GM23338 (cell line): ENCODE results near the gene ZNF415. TPM values are rescaled to one million over a fixed set of nuclear protein-coding genes. Genes with fewer than 3 reads are reported as not detected.

ENCODE experiments used
- ATAC-seq: fragments of 200-7000 bp; cut with Tn5 transposase; 3 replicates; pipeline ENCODE4 v1.9.1; 2020
- DNase-seq: peaks from one replicate; pipeline ENCODE4 v3.0.0-alpha.2; 2015; ENCODE audit warnings: low spot score
- H2AFZ ChIP-seq: fragments of 200-600 bp; sonication (generic); 2 replicates; pipeline ENCODE4 v1.8.0; 2016; ENCODE audit warnings: antibody characterized with exemption, mild to moderate bottlenecking, moderate library complexity
- H3F3A ChIP-seq: fragments of 200-600 bp; sonication (generic); replicated peaks from 2 replicates; pipeline ENCODE4 v1.8.0; 2017; ENCODE audit warnings: antibody characterized with exemption, mixed run types, low read depth
- H3K27ac ChIP-seq: fragments of 200-600 bp; sonication (generic); 2 replicates; pipeline ENCODE4 v1.6.1; 2016; ENCODE audit warnings: low read depth
- H3K27me3 ChIP-seq: fragments of 200-600 bp; sonication (generic); 2 replicates; pipeline ENCODE4 v1.8.0; 2016; ENCODE audit warnings: mild to moderate bottlenecking, mixed run types, moderate library complexity; ENCODE audit not compliant: insufficient read depth
- H3K36me3 ChIP-seq: fragments of 200-600 bp; sonication (generic); 2 replicates; pipeline ENCODE4 v1.8.0; 2016; ENCODE audit warnings: mild to moderate bottlenecking; ENCODE audit not compliant: insufficient read depth
- H3K4me1 ChIP-seq: fragments of 200-600 bp; sonication (generic); 2 replicates; pipeline ENCODE4 v1.8.0; 2016; ENCODE audit warnings: mild to moderate bottlenecking, moderate library complexity; ENCODE audit not compliant: insufficient read depth
- H3K4me2 ChIP-seq: fragments of 200-600 bp; sonication (generic); 2 replicates; pipeline ENCODE4 v1.7.1; 2017; ENCODE audit warnings: mixed run types
- H3K4me3 ChIP-seq: fragments of 200-600 bp; sonication (generic); 2 replicates; pipeline ENCODE4 v1.6.1; 2016; ENCODE audit warnings: mixed run types
- H3K79me2 ChIP-seq: fragments of 200-600 bp; sonication (generic); replicated peaks from 2 replicates; pipeline ENCODE4 v1.8.0; 2017; ENCODE audit warnings: mild to moderate bottlenecking; ENCODE audit not compliant: insufficient read depth
- H3K9me2 ChIP-seq: fragments of 200-600 bp; sonication (generic); 2 replicates; pipeline ENCODE4 v1.8.0; 2017; ENCODE audit not compliant: insufficient read depth
- H4K20me1 ChIP-seq: fragments of 200-600 bp; sonication (generic); replicated peaks from 2 replicates; pipeline ENCODE4 v1.8.0; 2017; ENCODE audit warnings: mild to moderate bottlenecking; ENCODE audit not compliant: insufficient read depth
- H3K27ac Mint-ChIP-seq: 2 replicates; pipeline ENCODE4 v1.8.0; 2020; ENCODE audit warnings: inconsistent platforms, mild to moderate bottlenecking, moderate library complexity, mixed read lengths
- H3K27me3 Mint-ChIP-seq: 3 replicates; pipeline ENCODE4 v1.8.0; 2022; ENCODE audit warnings: low read depth, mild to moderate bottlenecking, moderate library complexity, mixed read lengths, inconsistent platforms; ENCODE audit not compliant: insufficient read depth, poor library complexity
- H3K36me3 Mint-ChIP-seq: 3 replicates; pipeline ENCODE4 v1.8.0; 2021; ENCODE audit warnings: low read depth, mild to moderate bottlenecking, inconsistent platforms, moderate library complexity, mixed read lengths
- H3K4me1 Mint-ChIP-seq: 3 replicates; pipeline ENCODE4 v1.8.0; 2020; ENCODE audit warnings: mild to moderate bottlenecking, inconsistent platforms, mixed read lengths
- H3K4me3 Mint-ChIP-seq: 3 replicates; pipeline ENCODE4 v1.8.0; 2021; ENCODE audit warnings: moderate library complexity, mild to moderate bottlenecking, inconsistent platforms, mixed read lengths
- H3K9me3 Mint-ChIP-seq: 3 replicates; pipeline ENCODE4 v1.8.0; 2020; ENCODE audit warnings: moderate library complexity, mild to moderate bottlenecking, inconsistent platforms, mixed read lengths
- EZH2phosphoT487 ChIP-seq: fragments of 200-600 bp; sonication (generic); IDR thresholded peaks from one replicate; pipeline ENCODE4 v1.8.1; 2018; ENCODE audit warnings: antibody characterized with exemption; ENCODE audit not compliant: unreplicated experiment
- JUNB ChIP-seq: IDR thresholded peaks from one replicate; pipeline ENCODE4 v1.6.1; 2016; ENCODE audit warnings: antibody characterized with exemption; ENCODE audit not compliant: unreplicated experiment
- NANOG ChIP-seq: IDR thresholded peaks from 2 replicates; pipeline ENCODE4 v1.6.1; 2016; ENCODE audit warnings: antibody characterized with exemption, borderline replicate concordance
- POLR2AphosphoS5 ChIP-seq: IDR thresholded peaks from 2 replicates; pipeline ENCODE4 v1.6.1; 2016; ENCODE audit warnings: antibody characterized with exemption, low read depth
- ZNF114 ChIP-seq: fragments of 250-450 bp; sonication (Bioruptor Pico); IDR thresholded peaks from 2 replicates; pipeline ENCODE4 v1.5.0; 2020; ENCODE audit warnings: mild to moderate bottlenecking, moderate library complexity
- ZNF331 ChIP-seq: fragments of 250-450 bp; sonication (Bioruptor Pico); IDR thresholded peaks from 2 replicates; pipeline ENCODE4 v1.5.0; 2020; ENCODE audit warnings: low read depth, mild to moderate bottlenecking, moderate library complexity
- polyA plus RNA-seq: library from polyadenylated mRNA; unstranded; fragments of >200 nt; fragmentation: Nextera tagmentation; extraction: Ambion mirVana; gene quantifications from 2 replicates; pipeline ENCODE4 v1.2.1, GENCODE V29; 2016
- total RNA-seq: library from RNA; depleted of rRNA; stranded (reverse); fragments of >200 nt; shearing (Covaris generic); gene quantifications from 2 replicates; pipeline ENCODE4 v1.2.3, GENCODE V29; 2014
- TF ChIP-seq, protein P1 (sequence below): fragments of 250-450 bp; sonication (Bioruptor Pico); IDR thresholded peaks from 2 replicates; pipeline ENCODE4 v1.5.0; 2020; ENCODE audit warnings: mild to moderate bottlenecking, moderate library complexity
- TF ChIP-seq, protein P2 (sequence below), 2 experiments: fragments of 200-600 bp in 1 of 2; sonication (generic) in 1 of 2; conservative IDR thresholded peaks; 2 replicates each; pipeline versions ENCODE4 v1.5.1 to v1.6.1; 2016 to 2017; ENCODE audit warnings: antibody characterized with exemption in 2 of 2, low read depth in 2 of 2, mild to moderate bottlenecking in 2 of 2, moderate library complexity in 1 of 2

Gene ZNF415
- total and polyA plus RNA-seq, 2 experiments from 2014 or later, result 9.2 to 9.3 TPM

DNA sequence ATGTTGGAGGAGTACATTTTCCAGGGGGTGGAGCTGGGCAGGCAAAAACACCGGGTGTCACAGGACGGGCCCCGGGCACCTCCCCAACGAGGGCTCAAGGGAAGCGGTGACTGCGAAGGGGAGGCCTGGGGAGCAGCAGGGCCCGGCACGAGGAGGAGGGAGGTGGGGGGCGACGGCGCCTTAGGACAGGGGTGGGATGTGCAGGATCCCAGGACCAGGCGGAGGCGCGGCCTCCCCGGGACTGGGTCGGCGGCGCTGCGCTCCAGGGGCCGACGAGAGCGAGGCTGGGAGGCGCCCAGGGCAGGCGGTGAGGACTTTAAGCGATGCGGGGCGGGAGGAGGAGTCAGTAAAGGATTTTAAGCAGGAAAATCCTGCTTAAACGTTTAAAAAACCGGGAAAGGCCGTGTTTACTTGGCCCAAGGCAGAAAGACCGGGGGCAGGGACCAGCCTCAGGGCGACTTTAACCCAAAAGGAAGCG, 29.9 kb downstream of the ZNF415 start:
- Histone ChIP-seq H3F3A (no peaks in the 10 kb centered on the region), H3K27ac (peak overlapping the region; percentile 93), H3K4me1 (peaks cover 13% of the 10 kb centered on the region), H3K9me2 (no peaks in the 10 kb centered on the region), H4K20me1 (peaks cover 15% of the 10 kb centered on the region), H3K79me2 (peaks cover 44% of the 10 kb centered on the region), H3K27me3 (no peaks in the 10 kb centered on the region), H3K4me3 (peak overlapping the region; percentile 97), H2AFZ (peak overlapping the region; percentile 92), H3K4me2 (peak overlapping the region; percentile 100), H3K36me3 (no peaks in the 10 kb centered on the region; the same call in 1 of the 2 replicates)
- Mint-ChIP-seq H3K36me3 (peaks cover 8% of the 10 kb centered on the region), H3K27ac (peak overlapping the region; percentile 94), H3K9me3 (no peaks in the 10 kb centered on the region; the same call in 2 of the 3 replicates), H3K27me3 (peaks cover 8% of the 10 kb centered on the region), H3K4me1 (peaks cover 18% of the 10 kb centered on the region), H3K4me3 (peak overlapping the region; percentile 85)
- ATAC-seq (peak; percentile 62), DNase-seq (peak; percentile 55)
- TF ChIP-seq, protein P1, sequence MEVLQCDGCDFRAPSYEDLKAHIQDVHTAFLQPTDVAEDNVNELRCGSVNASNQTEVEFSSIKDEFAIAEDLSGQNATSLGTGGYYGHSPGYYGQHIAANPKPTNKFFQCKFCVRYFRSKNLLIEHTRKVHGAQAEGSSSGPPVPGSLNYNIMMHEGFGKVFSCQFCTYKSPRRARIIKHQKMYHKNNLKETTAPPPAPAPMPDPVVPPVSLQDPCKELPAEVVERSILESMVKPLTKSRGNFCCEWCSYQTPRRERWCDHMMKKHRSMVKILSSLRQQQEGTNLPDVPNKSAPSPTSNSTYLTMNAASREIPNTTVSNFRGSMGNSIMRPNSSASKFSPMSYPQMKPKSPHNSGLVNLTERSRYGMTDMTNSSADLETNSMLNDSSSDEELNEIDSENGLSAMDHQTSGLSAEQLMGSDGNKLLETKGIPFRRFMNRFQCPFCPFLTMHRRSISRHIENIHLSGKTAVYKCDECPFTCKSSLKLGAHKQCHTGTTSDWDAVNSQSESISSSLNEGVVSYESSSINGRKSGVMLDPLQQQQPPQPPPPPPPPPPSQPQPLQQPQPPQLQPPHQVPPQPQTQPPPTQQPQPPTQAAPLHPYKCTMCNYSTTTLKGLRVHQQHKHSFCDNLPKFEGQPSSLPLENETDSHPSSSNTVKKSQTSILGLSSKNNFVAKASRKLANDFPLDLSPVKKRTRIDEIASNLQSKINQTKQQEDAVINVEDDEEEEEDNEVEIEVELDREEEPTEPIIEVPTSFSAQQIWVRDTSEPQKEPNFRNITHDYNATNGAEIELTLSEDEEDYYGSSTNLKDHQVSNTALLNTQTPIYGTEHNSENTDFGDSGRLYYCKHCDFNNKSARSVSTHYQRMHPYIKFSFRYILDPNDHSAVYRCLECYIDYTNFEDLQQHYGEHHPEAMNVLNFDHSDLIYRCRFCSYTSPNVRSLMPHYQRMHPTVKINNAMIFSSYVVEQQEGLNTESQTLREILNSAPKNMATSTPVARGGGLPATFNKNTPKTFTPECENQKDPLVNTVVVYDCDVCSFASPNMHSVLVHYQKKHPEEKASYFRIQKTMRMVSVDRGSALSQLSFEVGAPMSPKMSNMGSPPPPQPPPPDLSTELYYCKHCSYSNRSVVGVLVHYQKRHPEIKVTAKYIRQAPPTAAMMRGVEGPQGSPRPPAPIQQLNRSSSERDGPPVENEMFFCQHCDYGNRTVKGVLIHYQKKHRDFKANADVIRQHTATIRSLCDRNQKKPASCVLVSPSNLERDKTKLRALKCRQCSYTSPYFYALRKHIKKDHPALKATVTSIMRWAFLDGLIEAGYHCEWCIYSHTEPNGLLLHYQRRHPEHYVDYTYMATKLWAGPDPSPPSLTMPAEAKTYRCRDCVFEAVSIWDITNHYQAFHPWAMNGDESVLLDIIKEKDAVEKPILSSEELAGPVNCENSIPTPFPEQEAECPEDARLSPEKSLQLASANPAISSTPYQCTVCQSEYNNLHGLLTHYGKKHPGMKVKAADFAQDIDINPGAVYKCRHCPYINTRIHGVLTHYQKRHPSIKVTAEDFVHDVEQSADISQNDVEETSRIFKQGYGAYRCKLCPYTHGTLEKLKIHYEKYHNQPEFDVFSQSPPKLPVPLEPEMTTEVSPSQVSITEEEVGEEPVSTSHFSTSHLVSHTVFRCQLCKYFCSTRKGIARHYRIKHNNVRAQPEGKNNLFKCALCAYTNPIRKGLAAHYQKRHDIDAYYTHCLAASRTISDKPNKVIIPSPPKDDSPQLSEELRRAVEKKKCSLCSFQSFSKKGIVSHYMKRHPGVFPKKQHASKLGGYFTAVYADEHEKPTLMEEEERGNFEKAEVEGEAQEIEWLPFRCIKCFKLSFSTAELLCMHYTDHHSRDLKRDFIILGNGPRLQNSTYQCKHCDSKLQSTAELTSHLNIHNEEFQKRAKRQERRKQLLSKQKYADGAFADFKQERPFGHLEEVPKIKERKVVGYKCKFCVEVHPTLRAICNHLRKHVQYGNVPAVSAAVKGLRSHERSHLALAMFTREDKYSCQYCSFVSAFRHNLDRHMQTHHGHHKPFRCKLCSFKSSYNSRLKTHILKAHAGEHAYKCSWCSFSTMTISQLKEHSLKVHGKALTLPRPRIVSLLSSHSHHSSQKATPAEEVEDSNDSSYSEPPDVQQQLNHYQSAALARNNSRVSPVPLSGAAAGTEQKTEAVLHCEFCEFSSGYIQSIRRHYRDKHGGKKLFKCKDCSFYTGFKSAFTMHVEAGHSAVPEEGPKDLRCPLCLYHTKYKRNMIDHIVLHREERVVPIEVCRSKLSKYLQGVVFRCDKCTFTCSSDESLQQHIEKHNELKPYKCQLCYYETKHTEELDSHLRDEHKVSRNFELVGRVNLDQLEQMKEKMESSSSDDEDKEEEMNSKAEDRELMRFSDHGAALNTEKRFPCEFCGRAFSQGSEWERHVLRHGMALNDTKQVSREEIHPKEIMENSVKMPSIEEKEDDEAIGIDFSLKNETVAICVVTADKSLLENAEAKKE (CRISPR knock-in tag), result no peak
- TF ChIP-seq ZNF331 (CRISPR knock-in tag), result no peak

DNA sequence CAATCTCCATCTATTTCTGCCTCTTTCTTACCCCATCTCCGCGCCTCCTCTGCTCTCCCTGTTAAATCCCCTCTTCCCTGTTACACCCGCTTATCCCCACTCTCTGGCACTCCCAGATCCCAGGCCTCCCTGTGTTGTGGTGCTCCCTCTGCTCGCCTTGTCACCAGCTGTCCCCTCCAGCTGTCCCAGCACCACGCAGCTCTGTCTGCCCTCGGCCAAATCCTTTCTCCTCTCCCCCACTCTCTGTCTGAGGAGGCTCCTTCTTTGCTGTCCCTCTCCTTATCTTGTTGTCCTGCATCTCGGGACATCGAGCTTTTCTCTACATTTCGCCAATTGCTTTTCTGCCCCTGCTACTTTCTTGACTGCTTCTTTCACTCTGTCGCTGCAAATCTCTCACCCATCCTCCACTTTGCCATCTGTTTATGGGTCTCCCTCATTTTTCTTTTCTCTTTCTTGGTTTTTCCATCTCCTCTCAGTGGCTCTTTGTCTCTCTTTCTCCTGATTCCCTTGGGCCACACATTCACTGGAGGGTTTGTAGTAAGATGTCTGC, 30.4 kb downstream of the ZNF415 start:
- Mint-ChIP-seq H3K36me3 (peaks cover 10% of the 10 kb centered on the region; the same call in 2 of the 3 replicates), H3K27me3 (peaks cover 8% of the 10 kb centered on the region), H3K9me3 (no peaks in the 10 kb centered on the region; the same call in 2 of the 3 replicates), H3K27ac (peak overlapping the region; percentile 16), H3K4me3 (peak overlapping the region; percentile 85), H3K4me1 (peaks cover 23% of the 10 kb centered on the region)
- no peaks in the 10 kb centered on the region for H3K9me2 ChIP-seq
- peaks cover 15% of the 10 kb centered on the region for H4K20me1 ChIP-seq
- peak overlapping the region; percentile 93; the same call in 1 of the 2 replicates for H3K27ac ChIP-seq
- peaks cover 13% of the 10 kb centered on the region for H3K4me1 ChIP-seq
- H3K79me2 ChIP-seq, result peaks cover 44% of the 10 kb centered on the region
- H3F3A ChIP-seq, result no peaks in the 10 kb centered on the region
- no peaks in the 10 kb centered on the region; the same call in 1 of the 2 replicates for H3K36me3 ChIP-seq
- peak overlapping the region; percentile 97 for H3K4me3 ChIP-seq
- ATAC-seq (no peak), DNase-seq (no peak)
- H3K27me3 ChIP-seq, result no peaks in the 10 kb centered on the region
- H2AFZ ChIP-seq, result no peak overlapping the region; the same call in 1 of the 2 replicates
- peak overlapping the region; percentile 100 for H3K4me2 ChIP-seq
- no peak for TF ChIP-seq JUNB
- TF ChIP-seq, protein P2, sequence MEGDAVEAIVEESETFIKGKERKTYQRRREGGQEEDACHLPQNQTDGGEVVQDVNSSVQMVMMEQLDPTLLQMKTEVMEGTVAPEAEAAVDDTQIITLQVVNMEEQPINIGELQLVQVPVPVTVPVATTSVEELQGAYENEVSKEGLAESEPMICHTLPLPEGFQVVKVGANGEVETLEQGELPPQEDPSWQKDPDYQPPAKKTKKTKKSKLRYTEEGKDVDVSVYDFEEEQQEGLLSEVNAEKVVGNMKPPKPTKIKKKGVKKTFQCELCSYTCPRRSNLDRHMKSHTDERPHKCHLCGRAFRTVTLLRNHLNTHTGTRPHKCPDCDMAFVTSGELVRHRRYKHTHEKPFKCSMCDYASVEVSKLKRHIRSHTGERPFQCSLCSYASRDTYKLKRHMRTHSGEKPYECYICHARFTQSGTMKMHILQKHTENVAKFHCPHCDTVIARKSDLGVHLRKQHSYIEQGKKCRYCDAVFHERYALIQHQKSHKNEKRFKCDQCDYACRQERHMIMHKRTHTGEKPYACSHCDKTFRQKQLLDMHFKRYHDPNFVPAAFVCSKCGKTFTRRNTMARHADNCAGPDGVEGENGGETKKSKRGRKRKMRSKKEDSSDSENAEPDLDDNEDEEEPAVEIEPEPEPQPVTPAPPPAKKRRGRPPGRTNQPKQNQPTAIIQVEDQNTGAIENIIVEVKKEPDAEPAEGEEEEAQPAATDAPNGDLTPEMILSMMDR (conservative IDR thresholded peaks at IDR 0.05; ENCODE audit: low read depth in 2 of 2), result no peak
- no peak for TF ChIP-seq ZNF114
- no peak for TF ChIP-seq NANOG
- TF ChIP-seq EZH2phosphoT487, result no peak
- no peak for TF ChIP-seq POLR2AphosphoS5
- TF ChIP-seq ZNF331 (CRISPR knock-in tag), result no peak
